ENCODE results near the gene KCTD2. TPM values are rescaled to one million over a fixed set of nuclear protein-coding genes. Genes with fewer than 3 reads are reported as not detected.

The KCTD2 gene
- total RNA-seq, 2 donors from 2014 or later, result 27.7 to 32.8 TPM

DNA sequence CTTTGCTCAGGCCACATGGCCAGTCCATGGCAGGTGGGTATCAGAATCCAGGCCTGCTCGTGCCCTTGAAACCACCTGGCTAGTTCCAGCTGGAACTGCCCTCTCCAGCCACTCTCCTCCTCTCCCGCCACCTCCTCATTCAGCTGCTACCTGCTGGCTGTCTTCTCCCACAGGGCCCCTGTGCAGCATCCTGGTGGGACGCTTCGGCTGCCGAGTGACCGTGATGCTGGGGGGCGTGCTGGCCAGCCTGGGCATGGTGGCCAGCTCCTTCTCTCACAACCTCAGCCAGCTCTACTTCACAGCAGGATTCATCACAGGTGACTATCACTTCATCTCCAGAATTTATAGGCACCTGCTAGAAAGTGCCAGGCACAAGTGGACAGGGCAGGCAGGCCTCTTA lies 50.8 kb downstream of the KCTD2 start:
- Mint-ChIP-seq H3K36me3 (ENCODE audit: low read depth) (peaks cover 59% of the 10 kb centered on the region), H3K9me3 (no peaks in the 10 kb centered on the region), H3K4me1 (peaks cover 21% of the 10 kb centered on the region), H3K27me3 (ENCODE audit: insufficient read depth) (no peaks in the 10 kb centered on the region), H3K27ac (peak overlapping the region; percentile 30), H3K4me3 (no peak overlapping the region)
- Histone ChIP-seq H3K27me3 (ENCODE audit: control insufficient read depth, insufficient read depth, low read length, poor library complexity, severe bottlenecking) (no peaks in the 10 kb centered on the region), H3K9me3 (ENCODE audit: control insufficient read depth, low read length) (no peaks in the 10 kb centered on the region), H3K27ac (ENCODE audit: low read depth, low read length) (no peak overlapping the region), H3K4me1 (ENCODE audit: control insufficient read depth, insufficient read depth, low read length) (peaks cover 4% of the 10 kb centered on the region), H3K4me3 (ENCODE audit: low read length) (no peak overlapping the region), H3K9ac (ENCODE audit: extremely low read depth, low read length, poor library complexity, severe bottlenecking) (no peak overlapping the region), H3K36me3 (ENCODE audit: control insufficient read depth, insufficient read depth, low read length) (peaks cover 26% of the 10 kb centered on the region)
- WGBS, 2 experiments (ENCODE audit: insufficient coverage in 1 of 2, insufficient read length in 1 of 2), result 95 to 98% methylated on average over 6 to 7 of the region's 7 CpGs
- no peak for DNase-seq
- TF ChIP-seq, protein P1, sequence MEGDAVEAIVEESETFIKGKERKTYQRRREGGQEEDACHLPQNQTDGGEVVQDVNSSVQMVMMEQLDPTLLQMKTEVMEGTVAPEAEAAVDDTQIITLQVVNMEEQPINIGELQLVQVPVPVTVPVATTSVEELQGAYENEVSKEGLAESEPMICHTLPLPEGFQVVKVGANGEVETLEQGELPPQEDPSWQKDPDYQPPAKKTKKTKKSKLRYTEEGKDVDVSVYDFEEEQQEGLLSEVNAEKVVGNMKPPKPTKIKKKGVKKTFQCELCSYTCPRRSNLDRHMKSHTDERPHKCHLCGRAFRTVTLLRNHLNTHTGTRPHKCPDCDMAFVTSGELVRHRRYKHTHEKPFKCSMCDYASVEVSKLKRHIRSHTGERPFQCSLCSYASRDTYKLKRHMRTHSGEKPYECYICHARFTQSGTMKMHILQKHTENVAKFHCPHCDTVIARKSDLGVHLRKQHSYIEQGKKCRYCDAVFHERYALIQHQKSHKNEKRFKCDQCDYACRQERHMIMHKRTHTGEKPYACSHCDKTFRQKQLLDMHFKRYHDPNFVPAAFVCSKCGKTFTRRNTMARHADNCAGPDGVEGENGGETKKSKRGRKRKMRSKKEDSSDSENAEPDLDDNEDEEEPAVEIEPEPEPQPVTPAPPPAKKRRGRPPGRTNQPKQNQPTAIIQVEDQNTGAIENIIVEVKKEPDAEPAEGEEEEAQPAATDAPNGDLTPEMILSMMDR (conservative IDR thresholded peaks at IDR 0.05), result no peak

DNA sequence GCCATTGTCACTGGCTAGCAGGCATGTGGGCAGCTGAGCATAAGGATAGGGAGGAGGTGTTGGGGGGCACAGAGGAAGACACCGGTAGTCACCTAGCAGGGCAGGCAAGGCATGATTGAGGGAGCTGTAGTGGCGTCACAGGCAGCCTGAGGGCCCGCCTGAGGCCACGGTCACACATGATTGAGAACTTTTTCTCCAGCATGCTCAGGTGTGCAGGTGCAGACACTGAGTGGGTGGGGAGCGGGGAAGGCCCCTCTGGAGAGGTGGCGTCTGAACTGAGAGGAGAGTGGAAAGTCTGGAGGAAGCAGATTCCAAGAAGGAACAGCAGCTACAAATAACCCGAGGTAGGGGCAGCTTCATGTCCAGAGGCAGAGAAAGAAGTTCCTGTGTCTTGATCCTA lies 51.8 kb downstream of the KCTD2 start:
- H3K36me3 ChIP-seq (ENCODE audit: control insufficient read depth, insufficient read depth, low read length), result peaks cover 23% of the 10 kb centered on the region
- no peaks in the 10 kb centered on the region for H3K9me3 Mint-ChIP-seq
- TF ChIP-seq, protein P1 (conservative IDR thresholded peaks at IDR 0.05), result no peak
- H3K4me1 ChIP-seq (ENCODE audit: control insufficient read depth, insufficient read depth, low read length), result peaks cover 4% of the 10 kb centered on the region
- peaks cover 60% of the 10 kb centered on the region for H3K36me3 Mint-ChIP-seq (ENCODE audit: low read depth)
- H3K4me3 Mint-ChIP-seq, result no peak overlapping the region
- no peaks in the 10 kb centered on the region for H3K27me3 Mint-ChIP-seq (ENCODE audit: insufficient read depth)
- peak; percentile 54 for DNase-seq
- H3K4me3 ChIP-seq (ENCODE audit: low read length), result no peak overlapping the region
- H3K9me3 ChIP-seq (ENCODE audit: control insufficient read depth, low read length), result no peaks in the 10 kb centered on the region
- H3K9ac ChIP-seq (ENCODE audit: extremely low read depth, low read length, poor library complexity, severe bottlenecking), result no peak overlapping the region
- WGBS, 2 experiments (ENCODE audit: insufficient coverage in 1 of 2, insufficient read length in 1 of 2), result 83 to 93% methylated on average over 5 to 7 of the region's 7 CpGs
- peaks cover 24% of the 10 kb centered on the region for H3K4me1 Mint-ChIP-seq
- H3K27ac Mint-ChIP-seq, result peak overlapping the region; percentile 69
- H3K27ac ChIP-seq (ENCODE audit: low read depth, low read length), result no peak overlapping the region
- H3K27me3 ChIP-seq (ENCODE audit: control insufficient read depth, insufficient read depth, low read length, poor library complexity, severe bottlenecking), result no peaks in the 10 kb centered on the region

GRCh38 chr17:75099881-75100595 lies 53.0 kb downstream of the KCTD2 start:
- Histone ChIP-seq H3K27me3 (ENCODE audit: control insufficient read depth, insufficient read depth, low read length, poor library complexity, severe bottlenecking) (no peaks in the 10 kb centered on the region), H3K27ac (ENCODE audit: low read depth, low read length) (no peak overlapping the region), H3K9me3 (ENCODE audit: control insufficient read depth, low read length) (no peaks in the 10 kb centered on the region), H3K36me3 (ENCODE audit: control insufficient read depth, insufficient read depth, low read length) (peaks cover 21% of the 10 kb centered on the region), H3K4me3 (ENCODE audit: low read length) (no peak overlapping the region), H3K4me1 (ENCODE audit: control insufficient read depth, insufficient read depth, low read length) (peaks cover 10% of the 10 kb centered on the region), H3K9ac (ENCODE audit: extremely low read depth, low read length, poor library complexity, severe bottlenecking) (no peak overlapping the region)
- peak; percentile 54 for DNase-seq
- H3K36me3 Mint-ChIP-seq (ENCODE audit: low read depth), result peaks cover 61% of the 10 kb centered on the region
- H3K27me3 Mint-ChIP-seq (ENCODE audit: insufficient read depth), result no peaks in the 10 kb centered on the region
- TF ChIP-seq, protein P1 (conservative IDR thresholded peaks at IDR 0.05), result no peak
- H3K9me3 Mint-ChIP-seq, result no peaks in the 10 kb centered on the region
- 96 to 97% methylated on average over 28 to 31 of the region's 31 CpGs for WGBS, 2 experiments (ENCODE audit: insufficient coverage in 1 of 2, insufficient read length in 1 of 2)
- H3K4me3 Mint-ChIP-seq, result no peak overlapping the region
- peaks cover 31% of the 10 kb centered on the region for H3K4me1 Mint-ChIP-seq
- no peak overlapping the region for H3K27ac Mint-ChIP-seq
